Mononuclear cell (primary cell): ENCODE results near the gene CCDC85C. TPM values are rescaled to one million over a fixed set of nuclear protein-coding genes. Genes with fewer than 3 reads are reported as not detected.

Experiments used
- H3K27me3 ChIP-seq: 2 replicates; pipeline ENCODE4 v1.6.0; 2011; ENCODE audit warnings: low read length, control low read depth; ENCODE audit not compliant: insufficient read depth
- H3K4me1 ChIP-seq: 2 replicates; pipeline ENCODE4 v1.5.1; 2011; ENCODE audit warnings: mild to moderate bottlenecking, low read length, control low read depth; ENCODE audit not compliant: insufficient read depth
- H3K4me3 ChIP-seq: 2 replicates; pipeline ENCODE4 v1.5.1; 2011; ENCODE audit warnings: mild to moderate bottlenecking, low read length, moderate library complexity
- H3K9me3 ChIP-seq: 2 replicates; pipeline ENCODE4 v1.5.1; 2011; ENCODE audit warnings: low read depth, mild to moderate bottlenecking, control low read depth, low read length
- total RNA-seq: library from RNA; depleted of rRNA; stranded (reverse); fragments of >200 nt; gene quantifications from one replicate; pipeline ENCODE4 v1.2.3, GENCODE V29; 2012

The CCDC85C gene
- total RNA-seq, 1 donor: 2.9 TPM

DNA sequence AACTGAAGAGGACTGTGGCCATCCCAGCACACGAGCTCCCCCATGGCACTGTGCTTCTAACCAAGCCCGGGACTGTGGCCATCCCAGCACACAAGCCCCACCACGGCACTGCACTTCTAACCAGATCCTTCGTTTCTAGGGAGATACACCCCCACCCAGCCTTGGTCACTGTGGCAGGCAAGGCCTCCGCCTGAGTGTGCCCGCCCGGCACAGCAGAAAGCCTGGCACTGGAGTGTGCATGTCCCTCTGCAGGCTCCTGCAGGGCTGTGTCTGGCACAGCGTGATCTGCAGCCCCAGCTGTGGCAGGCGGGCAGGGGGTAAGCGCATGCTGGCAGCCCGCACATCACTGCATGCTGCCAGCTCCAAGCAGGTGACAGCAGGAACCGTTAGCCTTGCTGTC lies 49.8 kb downstream of the CCDC85C start:
- H3K4me3 ChIP-seq: no peak overlapping the region
- no peaks in the 10 kb centered on the region for H3K27me3 ChIP-seq

DNA sequence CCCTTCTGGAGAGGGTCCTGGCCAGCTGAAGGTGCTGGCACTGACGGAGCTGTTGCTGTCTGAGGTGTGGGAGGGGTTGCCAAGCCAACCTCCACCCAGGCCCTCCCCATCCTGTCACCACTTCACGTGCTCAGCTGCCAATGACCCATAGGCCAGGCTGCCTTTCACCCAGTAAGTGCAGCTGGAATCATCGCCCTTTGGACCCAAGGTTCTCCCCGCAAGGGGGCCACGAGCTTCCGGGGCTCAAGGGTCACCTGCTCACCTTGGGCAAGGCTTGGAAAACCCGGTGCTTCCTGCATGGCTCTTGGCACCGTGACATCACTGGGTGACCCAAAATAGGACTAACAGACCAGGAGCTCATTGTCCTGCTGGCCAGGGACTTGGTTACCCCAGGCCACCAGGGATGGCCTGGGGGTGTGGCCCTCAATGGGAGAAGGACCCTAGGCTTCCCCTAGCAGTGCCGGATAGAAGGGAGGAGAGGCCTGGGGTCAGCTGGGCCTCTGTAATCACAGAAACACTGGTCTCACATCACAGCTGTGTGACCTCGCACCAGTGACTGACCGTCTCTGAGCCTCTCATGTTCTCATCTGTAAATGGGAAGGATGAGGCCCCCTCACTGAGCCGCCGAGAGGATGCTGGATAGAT lies 51.3 kb downstream of the CCDC85C start:
- Histone ChIP-seq H3K4me1 (no peaks in the 10 kb centered on the region), H3K4me3 (no peak overlapping the region), H3K27me3 (no peaks in the 10 kb centered on the region), H3K9me3 (no peaks in the 10 kb centered on the region)

More for the DNA sequence above, 49.8 kb downstream of the CCDC85C start:
- Histone ChIP-seq H3K4me1 (no peaks in the 10 kb centered on the region), H3K9me3 (no peaks in the 10 kb centered on the region)

DNA sequence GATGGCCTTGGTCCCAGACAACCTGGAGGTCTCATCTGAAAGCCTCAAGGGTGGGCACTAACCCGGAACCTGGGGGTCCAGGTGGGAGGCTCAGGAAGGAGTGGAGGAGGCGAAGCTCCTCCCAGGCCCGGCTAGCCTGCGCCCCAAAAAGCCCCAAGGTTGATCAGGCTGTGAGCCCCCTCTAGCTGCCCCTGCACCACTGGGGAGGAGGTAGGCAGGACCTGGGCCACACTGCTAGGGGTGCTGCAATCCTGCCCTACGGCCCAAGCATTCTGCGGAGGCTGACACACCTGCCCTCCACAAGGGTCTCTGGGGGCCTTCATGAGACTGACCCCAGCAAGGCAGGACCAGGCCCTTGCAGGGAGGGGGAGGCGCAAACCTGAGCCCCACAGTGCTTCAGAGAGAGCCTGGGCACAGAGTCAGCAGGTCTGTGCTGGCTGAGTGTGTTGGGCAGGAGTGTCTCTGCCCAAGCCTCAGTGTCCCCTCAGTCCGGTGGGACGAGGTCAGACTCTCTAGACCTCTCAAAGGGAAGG lies 51.9 kb downstream of the CCDC85C start:
- Histone ChIP-seq H3K9me3 (no peaks in the 10 kb centered on the region), H3K27me3 (no peaks in the 10 kb centered on the region), H3K4me1 (no peaks in the 10 kb centered on the region), H3K4me3 (no peak overlapping the region)

DNA sequence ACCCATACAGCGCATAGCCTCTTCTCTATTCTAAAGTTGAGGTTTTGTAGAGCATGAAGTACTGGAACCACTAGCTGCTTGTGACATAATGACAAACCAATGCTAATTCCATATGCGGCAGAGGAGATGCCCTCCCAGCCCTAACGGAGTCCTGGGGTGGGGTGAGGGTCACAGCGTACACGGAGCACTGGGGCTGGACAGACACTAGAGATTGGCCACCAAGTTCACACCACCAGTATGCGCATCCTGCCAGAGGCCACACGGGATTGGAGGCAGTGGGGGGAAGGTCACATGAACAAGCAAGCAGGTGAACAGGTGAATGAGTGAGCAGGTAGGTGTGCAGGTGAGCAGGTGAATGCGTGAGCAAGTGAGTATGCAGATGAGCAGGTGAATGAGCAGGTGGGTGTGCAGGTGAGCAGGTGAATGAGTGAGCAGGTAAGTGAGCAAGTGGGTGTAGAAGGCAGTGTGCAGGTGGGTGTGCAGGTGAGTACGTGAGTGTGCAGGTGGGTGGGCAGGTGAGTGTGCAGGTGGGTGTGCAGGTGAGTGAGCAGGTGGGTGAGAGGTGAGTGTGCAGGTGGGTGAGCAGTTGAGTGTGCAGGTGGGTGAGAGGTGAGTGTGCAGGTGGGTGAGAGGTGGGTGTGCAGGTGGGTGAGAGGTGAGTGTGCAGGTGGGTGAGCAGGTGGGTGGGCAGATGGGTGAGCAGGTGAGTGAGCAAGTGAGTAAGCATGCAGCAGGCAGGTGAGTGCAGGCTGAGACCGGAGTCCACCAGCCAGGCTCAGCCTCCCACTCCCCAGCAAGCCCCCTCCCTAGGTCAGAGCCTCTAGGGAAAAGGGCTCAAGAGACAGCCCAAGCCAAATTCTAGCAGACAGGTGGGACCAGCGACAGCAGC lies 52.7 kb downstream of the CCDC85C start:
- Histone ChIP-seq H3K4me1 (no peaks in the 10 kb centered on the region), H3K4me3 (no peak overlapping the region), H3K9me3 (no peaks in the 10 kb centered on the region), H3K27me3 (no peaks in the 10 kb centered on the region)

DNA sequence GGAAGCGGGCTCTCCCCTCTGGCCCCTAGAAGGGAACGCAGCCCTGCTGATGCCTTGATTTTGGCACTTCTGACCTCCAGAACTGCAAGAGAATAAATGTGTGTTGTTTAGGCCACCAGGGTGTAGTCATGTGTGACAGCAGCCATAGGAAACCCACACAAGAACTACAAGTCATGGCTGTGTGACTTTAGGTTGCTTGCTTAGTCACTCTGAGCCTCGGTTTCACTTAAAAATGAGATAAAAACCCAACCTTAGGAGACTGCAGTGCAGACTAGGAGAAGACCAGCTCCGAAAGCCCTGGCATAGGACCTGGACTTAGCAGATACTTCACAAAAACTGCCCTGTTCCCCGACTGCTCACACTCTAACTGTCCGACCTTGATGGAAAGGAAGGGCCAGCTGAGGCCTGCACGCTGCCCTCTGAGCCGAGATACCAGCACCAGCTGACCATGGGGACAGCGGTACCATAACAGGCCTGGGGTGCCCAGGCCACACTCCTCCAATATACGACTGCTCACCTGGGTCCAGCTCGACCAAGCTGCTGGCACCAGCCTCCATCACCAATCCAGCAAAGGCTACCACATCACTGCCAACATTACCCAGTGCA lies 53.5 kb downstream of the CCDC85C start:
- H3K9me3 ChIP-seq: no peaks in the 10 kb centered on the region
- no peaks in the 10 kb centered on the region for H3K27me3 ChIP-seq
- no peaks in the 10 kb centered on the region for H3K4me1 ChIP-seq
- H3K4me3 ChIP-seq: no peak overlapping the region

DNA sequence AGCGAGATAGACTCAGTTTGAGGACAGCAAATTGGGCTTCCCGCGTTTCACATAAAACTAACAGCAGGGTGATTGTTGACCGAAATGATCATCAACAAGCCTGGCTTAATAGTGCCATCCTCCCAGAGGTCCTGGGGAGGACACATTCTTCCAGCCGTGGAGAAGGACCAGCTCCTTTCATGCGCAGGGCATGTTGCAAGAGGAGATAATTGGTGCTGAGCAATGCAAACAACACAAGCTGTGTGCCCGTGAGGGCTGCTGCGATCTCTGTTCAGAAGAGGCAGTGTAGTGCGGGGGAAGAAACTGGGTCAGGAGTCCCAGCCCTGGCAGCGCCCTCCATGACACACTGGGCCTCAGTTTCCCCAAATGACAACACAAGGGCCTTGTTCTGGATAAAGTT lies 54.3 kb downstream of the CCDC85C start:
- no peaks in the 10 kb centered on the region for H3K27me3 ChIP-seq
- no peaks in the 10 kb centered on the region for H3K9me3 ChIP-seq
- no peaks in the 10 kb centered on the region for H3K4me1 ChIP-seq
- H3K4me3 ChIP-seq: no peak overlapping the region

DNA sequence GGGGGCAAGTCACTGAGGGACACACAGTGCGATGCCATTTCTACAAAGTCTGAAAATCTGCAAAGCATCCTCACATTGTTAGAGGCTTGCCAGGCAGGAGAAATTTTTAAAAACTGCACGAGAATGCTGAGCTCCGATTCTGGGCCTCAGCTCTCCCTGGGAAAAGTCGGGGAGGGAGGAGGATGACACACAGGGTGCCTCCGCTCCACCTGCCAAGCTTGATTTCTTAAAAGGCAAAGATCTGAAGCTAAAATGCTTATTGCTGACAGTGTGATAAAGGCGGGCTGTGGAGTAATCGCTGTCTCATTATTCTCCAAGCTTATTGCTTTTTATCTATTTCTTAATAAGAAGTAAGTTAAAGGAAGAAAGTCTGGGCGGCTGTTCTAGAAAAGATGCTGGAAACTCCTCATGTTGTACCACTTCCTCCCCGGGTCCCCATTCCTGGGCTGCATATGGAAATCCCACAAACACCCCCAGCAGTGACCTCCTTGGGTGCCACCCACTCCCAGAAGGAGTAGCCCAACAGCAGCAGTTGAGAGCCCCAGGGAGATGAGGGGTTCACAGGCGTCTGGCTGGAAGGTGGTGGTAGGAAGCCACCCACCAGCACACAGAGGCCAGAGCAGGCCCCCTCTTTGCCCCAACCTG lies 55.0 kb downstream of the CCDC85C start:
- no peaks in the 10 kb centered on the region for H3K9me3 ChIP-seq
- H3K4me3 ChIP-seq: no peak overlapping the region
- H3K4me1 ChIP-seq: no peaks in the 10 kb centered on the region
- H3K27me3 ChIP-seq: no peaks in the 10 kb centered on the region

DNA sequence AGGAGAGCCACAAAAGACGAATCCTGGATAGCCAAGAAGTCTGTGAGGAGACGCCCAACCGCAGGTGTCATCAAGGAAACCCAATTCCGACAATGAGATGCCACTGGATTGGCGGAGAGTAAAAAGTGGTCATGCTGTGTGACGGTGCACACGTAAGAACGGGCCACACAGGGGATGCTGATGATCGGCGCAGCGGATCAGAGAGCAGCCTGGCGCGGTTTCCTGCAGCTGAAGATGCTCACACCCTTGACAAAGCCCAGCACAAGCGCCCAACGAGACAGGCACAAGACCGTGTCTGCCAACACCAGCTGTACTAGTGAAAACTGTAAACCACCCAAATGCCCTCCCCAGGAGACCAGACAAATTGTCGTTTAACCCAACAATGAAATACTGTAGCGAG lies 55.8 kb downstream of the CCDC85C start:
- H3K9me3 ChIP-seq: no peaks in the 10 kb centered on the region
- no peaks in the 10 kb centered on the region for H3K27me3 ChIP-seq
- H3K4me1 ChIP-seq: no peaks in the 10 kb centered on the region
- H3K4me3 ChIP-seq: no peak overlapping the region

DNA sequence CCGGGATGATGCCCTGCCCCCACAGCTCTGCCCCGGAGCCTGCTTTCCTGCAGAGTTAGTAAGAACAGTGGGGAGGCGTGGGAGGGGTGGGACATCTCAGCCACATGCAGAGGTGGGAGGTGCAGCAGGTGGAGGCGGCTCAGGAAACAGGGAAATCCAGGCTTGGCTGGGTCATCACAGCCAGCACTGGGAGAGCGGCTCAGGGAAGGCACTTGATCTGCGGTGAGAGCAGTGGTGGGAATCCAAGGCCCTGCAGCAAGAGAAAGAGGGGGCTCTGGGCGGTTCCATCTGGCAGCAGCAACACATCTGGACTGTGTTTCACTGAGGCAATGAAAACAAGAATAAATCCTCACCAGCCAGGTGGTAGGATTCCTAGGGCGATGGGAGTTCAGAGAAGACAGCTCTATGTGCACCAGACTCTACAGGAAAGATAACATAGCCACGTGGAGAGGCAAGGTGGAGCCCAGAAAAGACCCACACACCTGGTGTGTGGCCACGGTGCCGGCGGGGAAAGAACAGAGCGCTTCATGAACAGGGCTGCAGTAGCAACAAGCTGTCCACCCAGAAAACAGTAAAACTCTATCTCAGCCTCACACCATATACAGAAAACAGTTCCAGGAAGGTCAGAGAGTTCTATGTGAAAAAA lies 57.6 kb downstream of the CCDC85C start:
- H3K9me3 ChIP-seq: no peaks in the 10 kb centered on the region
- H3K27me3 ChIP-seq: no peaks in the 10 kb centered on the region
- H3K4me3 ChIP-seq: no peak overlapping the region
- no peaks in the 10 kb centered on the region for H3K4me1 ChIP-seq

DNA sequence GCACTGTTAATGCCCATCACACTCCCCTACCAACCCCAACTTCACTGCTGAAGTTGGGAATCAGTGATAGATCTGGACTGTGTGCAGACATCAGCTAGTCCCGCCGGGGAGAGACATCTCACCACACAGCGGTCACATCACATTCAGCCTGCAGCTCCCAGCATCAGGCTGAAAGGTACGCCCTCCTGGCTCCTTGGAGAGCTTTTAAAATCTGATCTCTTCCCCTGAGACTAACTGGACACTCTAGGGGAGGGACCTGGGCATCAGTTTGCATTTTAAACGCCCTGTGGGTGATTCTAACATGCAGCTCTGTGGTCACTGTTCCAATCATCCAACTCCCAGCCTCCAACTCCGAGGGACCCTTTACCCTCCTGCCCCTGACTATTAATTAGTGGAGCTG lies 58.4 kb downstream of the CCDC85C start:
- H3K4me3 ChIP-seq: no peak overlapping the region
- H3K4me1 ChIP-seq: no peaks in the 10 kb centered on the region
- H3K9me3 ChIP-seq: no peaks in the 10 kb centered on the region

DNA sequence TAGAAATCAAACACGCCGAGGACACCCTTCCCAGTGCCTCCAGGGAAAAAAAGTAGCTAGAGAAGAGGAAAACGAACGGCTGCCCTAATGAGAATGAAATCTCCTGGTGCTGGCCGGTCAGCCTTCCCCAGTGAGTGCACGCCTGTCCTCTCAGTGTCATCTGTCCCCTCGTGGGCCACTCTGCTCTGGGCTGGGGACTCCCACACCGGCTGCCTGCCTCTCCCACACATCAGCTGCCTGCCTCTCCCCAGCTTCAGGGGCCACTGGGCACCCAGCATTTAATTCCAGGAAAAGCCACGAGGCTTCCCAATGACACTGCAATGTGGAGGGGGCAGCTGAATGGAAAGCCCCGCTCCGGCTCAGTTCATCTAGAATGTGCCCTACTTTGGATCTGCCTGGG lies 59.0 kb downstream of the CCDC85C start:
- Histone ChIP-seq H3K4me3 (no peak overlapping the region), H3K9me3 (no peaks in the 10 kb centered on the region), H3K4me1 (no peaks in the 10 kb centered on the region), H3K27me3 (no peaks in the 10 kb centered on the region)

More for the DNA sequence above, 58.4 kb downstream of the CCDC85C start:
- no peaks in the 10 kb centered on the region for H3K27me3 ChIP-seq

DNA sequence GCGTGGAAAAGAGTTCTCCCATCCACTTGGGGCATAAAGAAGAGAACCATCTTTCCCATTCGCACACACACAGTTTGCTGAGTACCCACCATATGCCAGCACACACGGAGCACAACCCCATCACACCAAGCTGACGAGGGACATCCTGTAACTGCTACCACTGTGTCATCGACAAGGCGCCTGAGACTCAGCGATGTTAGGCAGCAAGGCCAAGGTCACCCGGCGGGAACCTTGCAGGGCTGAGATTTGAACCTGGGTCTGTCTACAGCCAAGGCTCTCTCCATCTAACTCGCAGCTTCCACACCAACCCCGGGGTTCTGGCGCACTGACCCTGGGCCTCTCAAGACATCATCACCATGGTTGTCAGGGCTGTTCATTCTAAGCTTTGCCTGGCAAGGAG lies 60.0 kb downstream of the CCDC85C start:
- Histone ChIP-seq H3K4me3 (no peak overlapping the region), H3K9me3 (no peaks in the 10 kb centered on the region), H3K27me3 (no peaks in the 10 kb centered on the region), H3K4me1 (no peaks in the 10 kb centered on the region)

DNA sequence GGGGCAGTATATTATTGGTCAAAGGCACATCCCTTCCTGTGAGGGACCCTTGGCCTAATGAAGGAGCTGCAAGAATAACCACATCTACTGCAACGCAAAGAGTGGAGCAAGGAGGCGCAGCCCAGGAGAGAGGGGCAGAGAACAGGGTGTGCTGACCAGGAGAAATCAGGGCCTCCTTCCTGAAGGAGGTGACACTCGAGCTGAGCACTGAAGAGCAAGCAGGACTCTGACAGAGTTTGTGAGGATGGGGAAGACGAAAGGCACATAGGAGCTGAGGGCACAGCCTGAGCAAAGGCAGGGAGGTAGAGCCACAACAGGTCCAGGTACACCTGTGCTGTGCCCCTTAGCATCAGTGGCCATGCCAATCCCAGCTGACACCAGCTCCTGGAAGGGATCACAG lies 60.6 kb downstream of the CCDC85C start:
- H3K9me3 ChIP-seq: no peaks in the 10 kb centered on the region
- H3K27me3 ChIP-seq: no peaks in the 10 kb centered on the region
- H3K4me3 ChIP-seq: no peak overlapping the region
- no peaks in the 10 kb centered on the region for H3K4me1 ChIP-seq

DNA sequence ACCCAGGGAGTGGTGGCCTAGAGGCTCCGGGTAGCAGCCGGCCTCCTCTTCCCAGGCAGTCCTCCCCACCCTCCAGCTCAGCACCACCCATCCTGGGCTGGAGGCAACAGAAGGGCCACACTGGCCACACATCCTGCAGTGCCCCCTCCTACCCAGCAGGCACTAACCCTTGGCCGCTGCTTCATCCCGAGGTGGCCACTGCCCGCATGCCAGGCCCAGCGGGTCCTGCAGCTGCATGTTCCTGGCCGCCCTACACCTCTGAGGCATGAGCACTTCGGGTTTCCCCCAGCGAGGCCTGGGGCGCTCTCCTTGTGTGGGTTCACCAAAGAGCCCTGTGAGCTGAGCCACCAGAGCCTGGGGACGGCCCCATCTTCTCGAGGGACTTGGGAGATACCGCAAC lies 61.4 kb downstream of the CCDC85C start:
- Histone ChIP-seq H3K27me3 (no peaks in the 10 kb centered on the region), H3K9me3 (no peaks in the 10 kb centered on the region), H3K4me1 (no peaks in the 10 kb centered on the region), H3K4me3 (no peak overlapping the region)
